ENCODE results near the gene RAP1GAP. TPM values are rescaled to one million over a fixed set of nuclear protein-coding genes. Genes with fewer than 3 reads are reported as not detected.

RAP1GAP gene
- total RNA-seq, 4 donors from 2014 or later = 0.46 to 0.75 TPM; not detected in 2

GRCh38 chr1:21610027-21610426 lies 59.1 kb downstream of the RAP1GAP start:
- intact Hi-C loops (cut with DNase I; ENCODE audit: low total_unique reads) (no loop called here), in situ Hi-C loops (cut with MboI; ENCODE audit: low sequenced_read_pairs in 4 of 4) (no loop called here)
- Histone ChIP-seq H3K9me3 (no peaks in the 10 kb centered on the region), H3K4me1 (no peaks in the 10 kb centered on the region), H3K4me3 (no peak overlapping the region), H3K36me3 (no peaks in the 10 kb centered on the region), H3K27me3 (no peaks in the 10 kb centered on the region), H3K27ac (no peak overlapping the region)
- DNase-seq (no peak), ATAC-seq (no peak)
- TF ChIP-seq POLR2A (IDR thresholded peaks at IDR 0.05) = no peak
- no peak for TF ChIP-seq CTCF (IDR thresholded peaks at IDR 0.05 in 4 of 5, conservative IDR thresholded peaks at IDR 0.05 in 1 of 5)

- in situ Hi-C loops (cut with MboI; ENCODE audit: low sequenced_read_pairs in 4 of 4) (no loop called here), intact Hi-C loops (cut with DNase I; ENCODE audit: low total_unique reads) (no loop called here)
- H3K4me1 ChIP-seq = no peaks in the 10 kb centered on the region
Measured at GRCh38 chr1:21608798-21609197, 60.4 kb downstream of the RAP1GAP start.

GRCh38 chr1:21607549-21608529 lies 61.3 kb downstream of the RAP1GAP start:
- Histone ChIP-seq H3K27me3 (no peaks in the 10 kb centered on the region), H3K4me1 (no peaks in the 10 kb centered on the region), H3K36me3 (no peaks in the 10 kb centered on the region), H3K9me3 (no peaks in the 10 kb centered on the region), H3K27ac (no peak overlapping the region), H3K4me3 (no peak overlapping the region)
- in situ Hi-C loops (cut with MboI; ENCODE audit: low sequenced_read_pairs in 4 of 4) (no loop called here), intact Hi-C loops (cut with DNase I; ENCODE audit: low total_unique reads) (no loop called here)
- peak; percentile 29 for DNase-seq
- peak in 1 of 2 donors; percentile 60 for ATAC-seq
- TF ChIP-seq CTCF (IDR thresholded peaks at IDR 0.05 in 4 of 5, conservative IDR thresholded peaks at IDR 0.05 in 1 of 5) = no peak
- TF ChIP-seq POLR2A (IDR thresholded peaks at IDR 0.05) = no peak

More at GRCh38 chr1:21608798-21609197, 60.4 kb downstream of the RAP1GAP start:
- Histone ChIP-seq H3K27ac (no peak overlapping the region), H3K36me3 (no peaks in the 10 kb centered on the region), H3K27me3 (no peaks in the 10 kb centered on the region), H3K4me3 (no peak overlapping the region), H3K9me3 (no peaks in the 10 kb centered on the region)
- DNase-seq (no peak), ATAC-seq (no peak)
- no peak for TF ChIP-seq POLR2A (IDR thresholded peaks at IDR 0.05)

- Histone ChIP-seq H3K27me3 (no peaks in the 10 kb centered on the region), H3K36me3 (no peaks in the 10 kb centered on the region), H3K27ac (no peak overlapping the region), H3K4me3 (no peak overlapping the region), H3K4me1 (no peaks in the 10 kb centered on the region), H3K9me3 (no peaks in the 10 kb centered on the region)
- DNase-seq = no peak
- no peak for ATAC-seq
- no peak for TF ChIP-seq CTCF (IDR thresholded peaks at IDR 0.05 in 4 of 5, conservative IDR thresholded peaks at IDR 0.05 in 1 of 5)
- in situ Hi-C loops (cut with MboI; ENCODE audit: low sequenced_read_pairs in 4 of 4) = no loop called here
- intact Hi-C loops (cut with DNase I; ENCODE audit: low total_unique reads) = no loop called here
Measured at GRCh38 chr1:21605964-21606705, 63.0 kb downstream of the RAP1GAP start.

Measured in gastrocnemius medialis (tissue), 4 donors.